ENCODE data around the gene ATP6V0B. TPM values are rescaled to one million over a fixed set of nuclear protein-coding genes. Genes with fewer than 3 reads are reported as not detected.

Gene ATP6V0B
- total RNA-seq, 1 experiment from 2014 or later: 241 TPM

- no peak overlapping the region for H3K9ac ChIP-seq (ENCODE audit: low read length)
- POLR2A ChIA-PET (ENCODE audit: unreplicated experiment): no interaction called here
- H3K4me1 ChIP-seq (ENCODE audit: insufficient read depth, low read length): no peaks in the 10 kb centered on the region
- no peak overlapping the region for H3K4me2 ChIP-seq (ENCODE audit: low read length)
- H3K27ac ChIP-seq (ENCODE audit: low read length): no peak overlapping the region
- H2AFZ ChIP-seq (ENCODE audit: low read length): no peak overlapping the region
- no peak overlapping the region for H3K4me3 ChIP-seq (ENCODE audit: low read length)
- H3K79me2 ChIP-seq (ENCODE audit: low read length): no peaks in the 10 kb centered on the region
- H3K36me3 ChIP-seq (ENCODE audit: low read depth, low read length): 0 out of 2 replicates have a peak, but pooled peaks cover 4% of the 10 kb centered on the region
- intact Hi-C loops (cut with micrococcal nuclease): no loop called here
- no peaks in the 10 kb centered on the region for H3F3A ChIP-seq (ENCODE audit: low read length, unreplicated experiment)
- CTCF ChIA-PET: no interaction called here
- H3K9me2 ChIP-seq (replicated peaks; ENCODE audit: low read length): no peaks in the 10 kb centered on the region
- no TSS peak for BruUV-seq (replicated peaks)
- H3K27me3 ChIP-seq (ENCODE audit: low read length): no peaks in the 10 kb centered on the region
- no peaks in the 10 kb centered on the region for H3K9me3 ChIP-seq (ENCODE audit: low read length)
- DNase-seq (no peak), ATAC-seq (no peak)
- TF ChIP-seq EZH2phosphoT487 (IDR thresholded peaks at IDR 0.05; ENCODE audit: borderline replicate concordance, low read length) (no peak), CTCF (conservative IDR thresholded peaks at IDR 0.05; ENCODE audit: low read depth, low read length) (no peak), EZH2 (IDR thresholded peaks at IDR 0.05; ENCODE audit: low read length, unreplicated experiment) (no peak)
- no peaks in the 10 kb centered on the region for H4K20me1 ChIP-seq (ENCODE audit: low read length)
Measured at GRCh38 chr1:43999455-43999854, 24.7 kb downstream of the ATP6V0B start.

GRCh38 chr1:44000122-44000665, 25.4 kb downstream of the ATP6V0B start:
- Histone ChIP-seq H4K20me1 (ENCODE audit: low read length) (no peaks in the 10 kb centered on the region), H3K4me1 (ENCODE audit: insufficient read depth, low read length) (no peaks in the 10 kb centered on the region), H2AFZ (ENCODE audit: low read length) (no peak overlapping the region), H3K9me2 (replicated peaks; ENCODE audit: low read length) (no peaks in the 10 kb centered on the region), H3K9ac (ENCODE audit: low read length) (no peak overlapping the region), H3K4me3 (ENCODE audit: low read length) (no peak overlapping the region), H3K27me3 (ENCODE audit: low read length) (no peaks in the 10 kb centered on the region), H3K27ac (ENCODE audit: low read length) (no peak overlapping the region), H3K4me2 (ENCODE audit: low read length) (no peak overlapping the region), H3K79me2 (ENCODE audit: low read length) (no peaks in the 10 kb centered on the region), H3K9me3 (ENCODE audit: low read length) (no peaks in the 10 kb centered on the region), H3K36me3 (ENCODE audit: low read depth, low read length) (0 out of 2 replicates have a peak, but pooled peaks cover 4% of the 10 kb centered on the region), H3F3A (ENCODE audit: low read length, unreplicated experiment) (no peaks in the 10 kb centered on the region)
- no TSS peak for BruUV-seq (replicated peaks)
- intact Hi-C loops (cut with micrococcal nuclease): no loop called here
- ATAC-seq (no peak), DNase-seq (no peak)
- CTCF ChIA-PET: no interaction called here
- TF ChIP-seq CTCF (conservative IDR thresholded peaks at IDR 0.05; ENCODE audit: low read depth, low read length): no peak
- TF ChIP-seq EZH2 (IDR thresholded peaks at IDR 0.05; ENCODE audit: low read length, unreplicated experiment): no peak
- TF ChIP-seq EZH2phosphoT487 (IDR thresholded peaks at IDR 0.05; ENCODE audit: borderline replicate concordance, low read length): no peak
- POLR2A ChIA-PET (ENCODE audit: unreplicated experiment): no interaction called here

- no TSS peak for BruUV-seq (replicated peaks)
- Histone ChIP-seq H3K36me3 (ENCODE audit: low read depth, low read length) (0 out of 2 replicates have a peak, but pooled peaks cover 4% of the 10 kb centered on the region), H3K27ac (ENCODE audit: low read length) (no peak overlapping the region), H3K79me2 (ENCODE audit: low read length) (no peaks in the 10 kb centered on the region), H4K20me1 (ENCODE audit: low read length) (no peaks in the 10 kb centered on the region), H3K4me3 (ENCODE audit: low read length) (no peak overlapping the region), H3K4me2 (ENCODE audit: low read length) (no peak overlapping the region), H3K9ac (ENCODE audit: low read length) (no peak overlapping the region), H3K9me2 (replicated peaks; ENCODE audit: low read length) (no peaks in the 10 kb centered on the region), H3K4me1 (ENCODE audit: insufficient read depth, low read length) (peaks cover 3% of the 10 kb centered on the region; the same call in 1 of the 2 replicates), H2AFZ (ENCODE audit: low read length) (no peak overlapping the region), H3K9me3 (ENCODE audit: low read length) (no peaks in the 10 kb centered on the region), H3K27me3 (ENCODE audit: low read length) (no peaks in the 10 kb centered on the region), H3F3A (ENCODE audit: low read length, unreplicated experiment) (no peaks in the 10 kb centered on the region)
- intact Hi-C loops (cut with micrococcal nuclease): no loop called here
- TF ChIP-seq EZH2 (IDR thresholded peaks at IDR 0.05; ENCODE audit: low read length, unreplicated experiment): no peak
- no peak for TF ChIP-seq CTCF (conservative IDR thresholded peaks at IDR 0.05; ENCODE audit: low read depth, low read length)
- TF ChIP-seq EZH2phosphoT487 (IDR thresholded peaks at IDR 0.05; ENCODE audit: borderline replicate concordance, low read length): no peak
- ChIA-PET CTCF (no interaction called here), POLR2A (ENCODE audit: unreplicated experiment) (no interaction called here)
- DNase-seq (no peak), ATAC-seq (no peak)
Measured at GRCh38 chr1:44002165-44002564, 27.4 kb downstream of the ATP6V0B start.
